GM19240 (cell line): ENCODE measurements around the gene MARCO.

Experiments used
- DNase-seq: peaks from one replicate; pipeline ENCODE4 v3.0.0; 2011; ENCODE audit warnings: low spot score; ENCODE audit not compliant: insufficient read length

Gene MARCO, protein sequence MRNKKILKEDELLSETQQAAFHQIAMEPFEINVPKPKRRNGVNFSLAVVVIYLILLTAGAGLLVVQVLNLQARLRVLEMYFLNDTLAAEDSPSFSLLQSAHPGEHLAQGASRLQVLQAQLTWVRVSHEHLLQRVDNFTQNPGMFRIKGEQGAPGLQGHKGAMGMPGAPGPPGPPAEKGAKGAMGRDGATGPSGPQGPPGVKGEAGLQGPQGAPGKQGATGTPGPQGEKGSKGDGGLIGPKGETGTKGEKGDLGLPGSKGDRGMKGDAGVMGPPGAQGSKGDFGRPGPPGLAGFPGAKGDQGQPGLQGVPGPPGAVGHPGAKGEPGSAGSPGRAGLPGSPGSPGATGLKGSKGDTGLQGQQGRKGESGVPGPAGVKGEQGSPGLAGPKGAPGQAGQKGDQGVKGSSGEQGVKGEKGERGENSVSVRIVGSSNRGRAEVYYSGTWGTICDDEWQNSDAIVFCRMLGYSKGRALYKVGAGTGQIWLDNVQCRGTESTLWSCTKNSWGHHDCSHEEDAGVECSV

GRCh38 chr2:118942031-118942430 is at the start of gene MARCO:
Gene MARCO (plus strand): TSS chr2:118942194. CDS start chr2:118942301, 107 bp downstream.
- DNase-seq: no peak

DNA sequence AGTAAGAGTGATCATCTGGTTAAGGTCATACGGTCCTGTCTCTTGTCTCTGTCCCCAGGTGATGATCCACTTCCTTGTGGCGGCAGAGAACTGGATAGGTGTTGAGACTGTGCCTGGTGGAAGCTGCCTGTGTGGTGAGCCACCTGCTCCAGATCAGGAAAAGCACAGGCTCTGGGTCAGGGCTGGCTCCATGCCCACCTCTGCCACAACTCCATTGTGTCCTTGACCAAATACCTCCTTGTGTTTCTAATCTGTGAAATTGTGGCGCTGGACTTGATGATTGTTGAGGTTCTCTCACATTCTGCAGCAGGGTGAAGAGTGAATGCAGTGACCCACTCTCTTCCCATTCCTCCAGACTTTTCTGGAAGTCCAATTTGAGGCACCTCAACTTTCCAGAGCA is 48.9 kb upstream of the MARCO start:
- no peak for DNase-seq

DNA sequence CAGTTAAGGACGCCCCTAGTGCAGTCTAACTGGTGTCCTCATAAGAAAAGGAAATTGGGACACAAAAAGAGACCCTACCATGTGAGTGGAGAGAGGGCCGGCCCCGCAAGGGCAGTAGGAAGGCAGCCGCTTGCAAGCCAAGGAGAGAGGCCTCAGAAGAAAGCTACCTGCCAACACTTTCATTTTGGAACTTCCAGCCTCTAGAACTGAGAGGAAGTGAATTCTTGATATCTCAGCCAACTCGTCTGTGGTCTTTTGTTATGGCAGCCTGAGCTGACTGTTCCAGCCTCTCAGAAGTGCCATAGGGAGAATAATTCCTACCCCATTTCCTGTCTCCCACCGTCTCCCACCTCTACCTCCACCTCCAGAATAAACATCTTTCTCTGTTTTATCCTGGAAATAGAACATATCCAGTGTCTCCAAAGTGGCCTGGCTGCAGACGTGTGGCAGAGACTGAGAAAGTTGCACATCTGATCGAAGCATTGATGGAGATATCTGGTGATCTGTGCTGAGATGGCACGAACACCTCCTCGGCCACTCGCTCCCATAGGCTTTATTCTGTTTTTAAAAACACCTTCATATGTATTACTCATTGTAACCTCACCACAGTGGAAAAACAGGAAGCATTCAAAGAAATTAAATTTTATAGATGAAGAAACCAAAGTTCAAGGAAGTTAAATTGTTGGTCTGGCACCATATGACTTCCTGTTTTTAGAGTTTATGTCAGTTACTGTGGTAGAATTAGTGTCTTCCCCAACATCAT is 39.5 kb upstream of the MARCO start:
- DNase-seq: no peak

GRCh38 chr2:118903029-118903351 is 39.0 kb upstream of the MARCO start:
- no peak for DNase-seq

GRCh38 chr2:118903551-118904479 is 38.2 kb upstream of the MARCO start:
- no peak for DNase-seq

GRCh38 chr2:118905206-118905605 is 36.8 kb upstream of the MARCO start:
- DNase-seq: no peak

- DNase-seq: no peak
Measured at GRCh38 chr2:118906186-118906585, 35.8 kb upstream of the MARCO start.

DNA sequence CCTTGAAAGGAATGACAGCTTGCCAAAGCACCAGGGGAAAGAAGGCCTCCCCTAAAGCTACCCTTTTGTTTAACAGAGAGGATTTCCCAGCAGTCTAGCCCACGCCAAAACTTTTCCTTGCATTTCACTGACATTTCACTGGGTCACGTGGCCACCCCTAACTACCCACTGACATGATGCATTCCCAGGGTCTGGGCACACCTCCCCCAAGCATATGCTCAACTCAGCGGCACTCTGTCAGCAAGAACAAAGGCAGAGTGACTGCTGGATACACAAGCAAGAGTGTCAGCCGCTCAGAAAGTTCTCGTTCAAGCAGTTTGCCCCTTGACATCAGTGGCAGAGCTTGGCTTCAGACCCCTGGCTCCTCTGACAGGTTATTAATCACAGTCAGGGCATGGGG is 34.2 kb upstream of the MARCO start:
- DNase-seq: no peak

GRCh38 chr2:118909191-118909590 is 32.8 kb upstream of the MARCO start:
- DNase-seq: no peak

GRCh38 chr2:118911166-118911856 is 30.7 kb upstream of the MARCO start:
- no peak for DNase-seq

DNA sequence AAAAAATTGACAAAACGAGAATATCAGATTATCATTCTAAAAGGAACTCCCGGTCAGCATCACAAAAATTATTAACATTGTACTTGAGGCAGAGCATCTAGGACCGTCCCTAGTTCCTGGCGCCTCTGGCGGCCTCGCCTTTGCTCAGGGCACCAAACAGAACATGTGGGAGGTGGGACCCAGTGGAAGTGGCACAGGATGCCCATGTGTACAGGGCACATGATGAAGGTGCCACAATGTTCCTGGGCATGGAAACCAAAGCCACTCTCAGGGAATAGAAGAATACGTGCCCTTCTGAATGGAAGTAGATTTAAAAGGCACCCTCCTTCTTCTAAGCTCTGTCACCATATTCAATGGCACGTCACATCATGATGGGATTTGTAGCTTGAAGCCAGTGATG is 30.1 kb upstream of the MARCO start:
- no peak for DNase-seq

DNA sequence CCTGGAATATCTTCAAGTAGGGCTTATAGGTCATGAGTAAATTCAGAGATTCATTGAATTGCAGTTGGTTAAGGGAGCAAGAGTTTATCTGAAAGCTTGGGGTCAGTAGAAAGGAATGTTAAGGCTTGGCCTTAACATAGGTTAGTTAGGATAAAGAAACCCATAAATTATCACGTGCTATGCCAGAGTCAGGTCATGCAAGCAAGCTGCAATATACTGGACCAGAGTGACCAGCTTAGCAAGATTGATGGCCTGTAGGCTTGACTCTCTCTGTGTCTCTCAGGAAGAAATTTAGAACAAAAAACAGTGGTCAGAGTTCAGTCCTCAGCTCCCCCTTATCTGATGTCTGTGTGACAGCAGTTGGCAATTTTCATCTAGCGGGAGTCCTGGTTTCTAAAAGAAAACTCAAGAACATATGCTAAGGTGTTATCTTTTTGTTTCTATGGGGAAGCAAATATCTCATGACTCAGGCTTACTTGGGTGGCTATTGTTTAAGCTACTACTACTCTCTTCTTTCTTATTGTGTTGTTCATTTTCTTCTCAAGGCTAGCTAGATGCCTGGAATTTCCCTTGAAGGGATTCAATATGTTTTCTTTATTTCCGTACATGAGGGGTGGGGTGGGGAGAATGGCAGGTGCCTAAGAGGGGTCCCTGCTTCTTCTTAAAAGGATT is 28.7 kb upstream of the MARCO start:
- DNase-seq: no peak

DNA sequence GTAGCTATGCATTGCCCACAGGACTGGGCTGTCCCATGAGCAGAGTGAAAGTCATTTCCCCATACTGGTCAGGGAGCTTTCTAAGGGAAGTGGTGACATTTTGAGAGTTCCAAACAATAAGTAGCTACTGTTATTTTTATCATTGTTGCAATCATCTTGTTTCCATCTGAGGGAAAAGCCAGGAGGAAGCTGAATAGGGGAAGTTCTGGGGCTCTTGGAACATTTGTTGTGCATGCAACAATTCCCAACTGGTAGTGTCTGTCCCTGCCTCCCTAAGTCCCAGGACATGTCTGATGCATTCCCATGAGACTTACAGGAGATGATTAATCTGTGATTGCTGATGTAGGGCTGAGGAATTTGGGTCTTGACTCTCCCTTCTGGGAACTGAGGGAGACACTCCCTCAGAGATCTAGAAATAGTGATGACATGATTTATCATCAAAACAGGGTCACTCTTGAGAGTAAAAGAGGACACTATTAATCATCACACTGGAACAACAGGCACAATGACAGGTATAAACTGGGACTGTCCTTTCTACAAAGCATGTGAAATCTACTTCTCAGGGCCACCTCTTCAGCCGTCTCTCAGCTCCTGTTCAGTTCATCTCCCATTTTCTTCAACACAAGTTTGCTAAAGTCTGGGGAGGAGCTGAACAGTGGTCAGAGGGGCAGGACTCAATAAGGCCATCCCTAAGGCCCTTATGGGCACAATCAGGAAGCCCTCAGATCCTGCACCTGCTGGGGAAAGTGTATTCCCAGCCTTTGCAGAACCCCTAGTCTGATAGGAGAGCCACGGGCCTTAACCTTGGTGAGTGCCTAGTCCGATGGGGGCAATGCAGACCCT is 28.0 kb upstream of the MARCO start:
- no peak for DNase-seq

- no peak for DNase-seq
Measured at GRCh38 chr2:118914721-118915453, 27.1 kb upstream of the MARCO start.

GRCh38 chr2:118918017-118918416 is 24.0 kb upstream of the MARCO start:
- DNase-seq: no peak

GRCh38 chr2:118921646-118922045 is 20.3 kb upstream of the MARCO start:
- DNase-seq: no peak

- no peak for DNase-seq
Measured at GRCh38 chr2:118922254-118922653, 19.7 kb upstream of the MARCO start.

- DNase-seq: no peak
Measured at GRCh38 chr2:118923371-118923770, 18.6 kb upstream of the MARCO start.

- DNase-seq: no peak
Measured at GRCh38 chr2:118925476-118925875, 16.5 kb upstream of the MARCO start.
